GM23338 (cell line): ENCODE results near the gene SPATA31C1.

ENCODE experiments used
- EZH2 ChIP-seq: fragments of 200-600 bp; sonication (generic); IDR thresholded peaks from one replicate; pipeline ENCODE4 v1.8.0; 2017; ENCODE audit warnings: antibody characterized with exemption, mild to moderate bottlenecking, low read depth; ENCODE audit not compliant: unreplicated experiment
- NANOG ChIP-seq: IDR thresholded peaks from 2 replicates; pipeline ENCODE4 v1.6.1; 2016; ENCODE audit warnings: antibody characterized with exemption, borderline replicate concordance
- TF ChIP-seq, protein P1 (sequence below), 2 experiments: fragments of 200-600 bp in 1 of 2; sonication (generic) in 1 of 2; conservative IDR thresholded peaks; 2 replicates each; pipeline versions ENCODE4 v1.5.1 to v1.6.1; 2016 to 2017; ENCODE audit warnings: antibody characterized with exemption in 2 of 2, low read depth in 2 of 2, mild to moderate bottlenecking in 2 of 2, moderate library complexity in 1 of 2

DNA sequence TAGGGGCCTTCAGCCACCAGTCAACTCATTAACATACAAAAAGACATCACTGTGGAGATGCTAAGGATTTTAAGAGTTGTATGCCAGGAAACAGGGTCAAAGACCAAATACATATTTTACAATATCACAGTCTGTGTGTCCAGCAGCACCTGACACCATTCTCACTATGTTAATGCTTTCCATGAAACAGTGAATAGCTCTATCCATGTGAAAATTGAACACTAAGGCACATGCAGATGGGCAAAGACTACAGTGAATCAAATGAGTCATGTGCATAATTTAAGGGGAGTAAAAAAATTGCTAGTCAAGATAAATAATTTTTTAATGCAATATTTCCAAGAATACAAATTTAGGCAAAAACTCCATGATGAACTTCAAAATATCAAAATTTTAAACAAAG lies 42.7 kb upstream of the SPATA31C1 start:
- TF ChIP-seq, protein P1, sequence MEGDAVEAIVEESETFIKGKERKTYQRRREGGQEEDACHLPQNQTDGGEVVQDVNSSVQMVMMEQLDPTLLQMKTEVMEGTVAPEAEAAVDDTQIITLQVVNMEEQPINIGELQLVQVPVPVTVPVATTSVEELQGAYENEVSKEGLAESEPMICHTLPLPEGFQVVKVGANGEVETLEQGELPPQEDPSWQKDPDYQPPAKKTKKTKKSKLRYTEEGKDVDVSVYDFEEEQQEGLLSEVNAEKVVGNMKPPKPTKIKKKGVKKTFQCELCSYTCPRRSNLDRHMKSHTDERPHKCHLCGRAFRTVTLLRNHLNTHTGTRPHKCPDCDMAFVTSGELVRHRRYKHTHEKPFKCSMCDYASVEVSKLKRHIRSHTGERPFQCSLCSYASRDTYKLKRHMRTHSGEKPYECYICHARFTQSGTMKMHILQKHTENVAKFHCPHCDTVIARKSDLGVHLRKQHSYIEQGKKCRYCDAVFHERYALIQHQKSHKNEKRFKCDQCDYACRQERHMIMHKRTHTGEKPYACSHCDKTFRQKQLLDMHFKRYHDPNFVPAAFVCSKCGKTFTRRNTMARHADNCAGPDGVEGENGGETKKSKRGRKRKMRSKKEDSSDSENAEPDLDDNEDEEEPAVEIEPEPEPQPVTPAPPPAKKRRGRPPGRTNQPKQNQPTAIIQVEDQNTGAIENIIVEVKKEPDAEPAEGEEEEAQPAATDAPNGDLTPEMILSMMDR (conservative IDR thresholded peaks at IDR 0.05; ENCODE audit: low read depth in 2 of 2), result no peak
- TF ChIP-seq NANOG (no peak), EZH2 (no peak)
